GM18507 (cell line): ENCODE results near the gene ANKH.

Source experiments
- DNase-seq: peaks from one replicate; pipeline ENCODE4 v3.0.0; 2011; ENCODE audit warnings: low read depth; ENCODE audit not compliant: insufficient read length; ENCODE audit errors: extremely low spot score
- FAIRE-seq: peaks from 2 replicates; lab custom pipeline; 2011; peaks lifted over from hg19 to GRCh38; lab: Jason Lieb, UNC

ANKH gene

DNA sequence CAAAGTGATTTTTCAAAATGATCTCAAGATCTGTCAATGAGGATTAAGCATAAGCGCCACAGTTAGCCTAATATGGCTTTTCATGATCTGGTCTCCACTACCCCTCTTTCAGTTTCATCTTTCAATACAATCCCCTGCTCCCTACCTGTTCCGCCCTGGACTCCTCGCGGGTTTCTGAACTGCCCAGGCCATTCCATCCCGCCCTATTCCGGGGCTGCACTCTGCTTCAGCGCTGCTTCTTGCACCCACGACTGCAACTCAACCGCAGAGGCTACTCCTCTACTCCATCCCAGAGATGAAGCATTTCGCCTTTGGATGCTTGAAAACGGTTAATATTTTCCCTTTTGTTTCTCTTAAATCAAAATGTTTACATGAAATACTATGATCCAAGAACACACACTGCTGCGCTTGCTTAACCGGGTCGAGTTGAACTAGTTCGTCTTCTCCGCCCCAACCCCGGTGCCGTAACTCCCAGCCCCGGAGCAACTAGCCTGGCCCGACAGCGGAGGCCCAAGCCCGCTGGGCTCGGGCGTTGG, 207.8 kb downstream of the ANKH start:
- DNase-seq (no peak), FAIRE-seq (peak; percentile 81)

DNA sequence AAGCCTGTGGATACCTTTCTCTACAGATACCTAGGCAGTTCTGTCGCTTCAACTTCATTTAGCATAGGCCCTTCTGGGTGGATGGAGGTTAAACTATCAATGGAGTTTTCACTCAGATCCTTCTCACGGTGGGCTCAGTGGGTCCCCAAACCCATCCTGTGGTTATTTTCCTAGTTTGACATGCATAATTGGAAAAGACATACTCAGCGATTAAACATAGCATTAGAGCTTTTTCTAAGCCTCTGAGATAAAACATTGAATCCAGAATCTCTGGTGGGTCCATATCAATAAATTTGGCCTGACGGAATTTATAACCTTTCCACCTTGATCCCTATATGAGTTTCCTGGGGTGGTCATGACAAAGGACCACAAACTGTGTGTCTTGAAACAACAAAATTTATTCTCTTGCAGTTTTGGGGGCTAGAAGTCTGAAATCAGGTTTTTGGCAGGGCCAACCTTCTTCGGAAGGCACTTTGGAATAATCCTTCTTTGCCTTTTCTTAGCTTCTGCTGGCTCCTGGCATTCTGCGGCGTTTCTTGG, 208.8 kb downstream of the ANKH start:
- DNase-seq (no peak), FAIRE-seq (no peak)

DNA sequence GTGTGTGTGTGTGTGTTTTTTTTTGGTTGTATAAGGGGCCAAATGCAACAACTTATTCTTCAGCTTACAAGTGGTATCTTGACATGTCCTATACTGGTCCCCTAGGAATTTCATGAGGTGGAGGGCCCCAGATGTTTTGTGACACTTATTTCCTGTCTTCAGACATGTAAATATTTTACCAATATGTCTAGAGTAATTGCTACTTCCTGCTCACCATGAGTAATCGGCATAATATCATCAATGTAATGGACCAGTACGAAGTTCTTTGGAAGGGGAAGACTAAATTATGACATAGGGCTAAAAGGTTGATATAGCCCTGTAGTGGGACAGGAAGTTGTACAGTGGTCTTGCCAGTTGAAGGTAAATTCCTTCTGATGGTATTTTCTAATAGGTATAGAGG, 210.7 kb downstream of the ANKH start:
- DNase-seq (no peak), FAIRE-seq (peak; percentile 5)

DNA sequence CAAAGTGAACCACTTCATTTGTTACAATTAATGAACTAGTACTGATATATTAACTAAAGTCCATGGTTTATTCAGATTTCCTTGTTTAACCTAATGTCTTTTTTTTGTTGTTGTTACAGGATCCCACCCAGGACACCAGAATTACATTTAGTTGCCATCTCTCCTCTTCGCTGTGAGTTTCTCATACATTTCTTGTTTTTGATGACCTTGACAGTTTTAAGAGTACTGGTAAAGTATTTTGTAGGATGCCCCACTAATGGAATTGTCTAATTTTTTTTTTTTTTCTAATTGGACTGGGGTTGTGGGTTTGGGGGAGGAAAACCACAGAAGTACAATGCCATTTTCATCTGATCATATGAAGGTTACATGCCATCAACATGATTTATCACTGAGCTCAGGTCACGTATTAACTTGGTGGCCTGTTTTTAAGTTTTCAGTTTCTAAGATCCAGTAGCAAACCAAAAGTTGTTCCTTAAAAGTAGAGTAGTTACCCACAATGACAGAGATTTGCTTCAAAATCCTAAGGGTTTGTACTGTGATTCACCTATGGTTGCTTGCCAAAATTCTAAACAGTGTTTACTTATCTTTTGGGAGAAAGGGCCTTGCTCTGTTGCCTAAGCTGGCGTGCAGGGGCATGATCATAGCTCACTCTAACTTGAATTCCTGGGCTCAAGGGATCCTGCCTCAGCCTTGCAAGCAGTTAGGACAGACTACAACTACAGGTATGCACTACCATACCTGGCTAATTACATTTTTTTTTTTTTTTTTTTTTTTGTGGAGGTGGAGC, 211.6 kb downstream of the ANKH start:
- DNase-seq = no peak
- FAIRE-seq = no peak

DNA sequence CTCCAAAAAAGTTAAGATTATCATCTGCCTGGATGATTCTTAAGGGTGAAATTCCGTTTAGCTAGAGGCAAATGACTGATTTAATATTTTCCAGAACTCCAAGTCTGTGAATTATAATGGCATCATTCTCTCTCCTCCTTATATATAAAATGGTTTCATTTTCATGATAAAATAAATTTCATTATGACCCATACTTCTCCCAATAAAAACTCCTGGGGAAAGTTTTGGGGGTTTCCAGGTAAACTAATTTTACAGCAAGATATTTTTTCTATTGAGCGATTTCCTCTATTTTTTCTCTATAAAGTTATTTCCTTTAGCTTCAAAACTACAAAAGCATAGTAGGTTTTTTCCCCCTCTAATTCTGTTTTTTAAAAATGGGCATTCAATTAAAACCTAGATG, 214.7 kb downstream of the ANKH start:
- FAIRE-seq (no peak), DNase-seq (no peak)

DNA sequence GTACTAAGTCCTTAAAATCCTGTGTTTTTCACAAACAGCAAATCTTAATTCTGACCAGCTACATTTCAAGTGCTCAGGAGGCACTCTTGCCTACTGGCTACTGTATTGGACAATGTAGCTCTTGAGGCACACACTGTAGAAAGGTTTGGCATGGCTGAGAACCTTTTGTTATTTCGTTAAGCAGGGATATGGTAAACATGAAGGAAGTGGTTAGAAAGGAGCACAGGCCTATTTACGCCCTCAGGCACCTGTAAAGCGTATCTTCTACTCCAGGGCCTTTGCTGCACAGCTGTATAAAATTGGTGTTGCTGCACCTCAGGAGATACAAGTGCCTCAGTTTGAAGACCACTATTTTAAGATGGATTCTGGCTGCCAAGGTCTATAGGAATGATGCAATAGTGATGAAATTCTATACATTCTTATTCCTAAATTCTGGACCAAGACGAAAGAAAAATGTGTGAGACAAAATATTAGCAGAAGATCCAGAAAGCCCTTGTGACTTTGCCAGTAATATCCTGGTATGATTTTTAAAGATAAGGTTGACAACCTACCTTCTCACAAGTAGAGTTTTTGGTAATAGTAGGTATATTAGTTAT, 216.3 kb downstream of the ANKH start:
- FAIRE-seq = no peak
- DNase-seq = no peak
